OCI-LY3 (cell line): Measurements from ENCODE around the gene DSN1.

ENCODE experiments used
- H2AFZ ChIP-seq: fragments of 200-600, 300-600 bp; shearing (Covaris generic); 2 replicates; pipeline ENCODE4 v1.6.0; 2014; ENCODE audit warnings: antibody characterized with exemption, low read depth, low read length
- H3K27ac ChIP-seq: fragments of 200-600, 300-600 bp; sonication (generic); 2 replicates; pipeline ENCODE4 v1.5.1; 2014; ENCODE audit warnings: mild to moderate bottlenecking, low read length, moderate library complexity, mixed read lengths
- H3K27me3 ChIP-seq: fragments of 200-600, 300-600 bp; sonication (generic); 2 replicates; pipeline ENCODE4 v1.6.1; 2014; ENCODE audit warnings: low read depth, low read length, mixed read lengths
- H3K36me3 ChIP-seq: fragments of 200-600, 300-600 bp; sonication (generic); replicated peaks from 2 replicates; pipeline ENCODE3; 2014; ENCODE audit warnings: low read depth, low read length, mixed read lengths
- H3K4me1 ChIP-seq: fragments of 300-600, 200-600 bp; sonication (generic); 2 replicates; pipeline ENCODE4 v1.6.1; 2014; ENCODE audit warnings: low read length, mixed read lengths
- H3K4me2 ChIP-seq: fragments of 200-600, 300-600 bp; sonication (generic); 2 replicates; pipeline ENCODE4 v1.6.1; 2014; ENCODE audit warnings: low read length, mixed read lengths
- H3K4me3 ChIP-seq: fragments of 300-600, 200-600 bp; sonication (generic); 2 replicates; pipeline ENCODE4 v1.5.1; 2014; ENCODE audit warnings: antibody characterized with exemption, mild to moderate bottlenecking, low read length, moderate library complexity
- H3K79me2 ChIP-seq: fragments of 300-600, 200-600 bp; shearing (Covaris generic); 2 replicates; pipeline ENCODE4 v1.6.1; 2014; ENCODE audit warnings: mild to moderate bottlenecking, low read length, mixed read lengths
- H3K9ac ChIP-seq: fragments of 300-600, 200-600 bp; shearing (Covaris generic); 2 replicates; pipeline ENCODE4 v1.6.0; 2014; ENCODE audit warnings: mild to moderate bottlenecking, low read length, moderate library complexity
- H3K9me3 ChIP-seq: fragments of 200-600, 300-600 bp; shearing (Covaris generic); 2 replicates; pipeline ENCODE4 v1.6.1; 2014; ENCODE audit warnings: low read length, mixed read lengths; ENCODE audit not compliant: insufficient read depth
- H4K20me1 ChIP-seq: fragments of 200-600, 300-600 bp; sonication (generic); 2 replicates; pipeline ENCODE4 v1.6.1; 2016; ENCODE audit warnings: low read length, mixed read lengths; ENCODE audit not compliant: insufficient read depth
- EZH2phosphoT487 ChIP-seq: fragments of 200-600 bp; shearing (Covaris generic); IDR thresholded peaks from 2 replicates; pipeline ENCODE4 v1.6.1; 2018; ENCODE audit warnings: antibody characterized with exemption, mixed run types, low read depth
- TF ChIP-seq, protein P1 (sequence below): fragments of 200-600, 300-600 bp; sonication (generic); IDR thresholded peaks from 2 replicates; pipeline ENCODE4 v1.5.1; 2014; ENCODE audit warnings: antibody characterized with exemption, low read length, low read depth

Gene DSN1

DNA sequence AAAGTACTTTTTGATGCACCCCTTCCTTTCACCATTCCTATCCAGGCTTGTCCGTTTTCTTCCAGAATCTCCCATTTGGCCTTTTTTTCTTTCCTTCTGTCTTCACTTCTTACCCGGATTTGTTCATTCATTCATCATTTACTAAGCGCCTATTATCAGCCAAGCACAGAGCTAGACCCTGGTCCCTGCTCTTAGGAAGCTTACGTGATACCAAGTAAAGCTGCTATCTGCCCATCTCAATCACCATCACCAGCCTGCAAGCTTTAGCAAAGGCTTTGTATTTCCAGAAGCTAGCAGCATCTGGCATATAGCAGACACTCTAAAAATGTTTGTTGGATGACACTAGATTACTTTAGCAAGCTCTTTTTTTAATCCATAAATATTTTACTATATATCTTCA is 32.5 kb downstream of the DSN1 start:
- Histone ChIP-seq H3K27ac (no peak overlapping the region), H3K4me2 (no peak overlapping the region), H3K4me3 (no peak overlapping the region), H3K4me1 (peaks cover 8% of the 10 kb centered on the region; the same call in 1 of the 2 replicates), H4K20me1 (no peaks in the 10 kb centered on the region), H3K9me3 (no peaks in the 10 kb centered on the region), H3K27me3 (no peaks in the 10 kb centered on the region), H3K79me2 (peaks cover 4% of the 10 kb centered on the region; the same call in 1 of the 2 replicates), H3K9ac (no peak overlapping the region), H2AFZ (no peak overlapping the region), H3K36me3 (no peaks in the 10 kb centered on the region)
- TF ChIP-seq EZH2phosphoT487, result no peak
- TF ChIP-seq, protein P1, sequence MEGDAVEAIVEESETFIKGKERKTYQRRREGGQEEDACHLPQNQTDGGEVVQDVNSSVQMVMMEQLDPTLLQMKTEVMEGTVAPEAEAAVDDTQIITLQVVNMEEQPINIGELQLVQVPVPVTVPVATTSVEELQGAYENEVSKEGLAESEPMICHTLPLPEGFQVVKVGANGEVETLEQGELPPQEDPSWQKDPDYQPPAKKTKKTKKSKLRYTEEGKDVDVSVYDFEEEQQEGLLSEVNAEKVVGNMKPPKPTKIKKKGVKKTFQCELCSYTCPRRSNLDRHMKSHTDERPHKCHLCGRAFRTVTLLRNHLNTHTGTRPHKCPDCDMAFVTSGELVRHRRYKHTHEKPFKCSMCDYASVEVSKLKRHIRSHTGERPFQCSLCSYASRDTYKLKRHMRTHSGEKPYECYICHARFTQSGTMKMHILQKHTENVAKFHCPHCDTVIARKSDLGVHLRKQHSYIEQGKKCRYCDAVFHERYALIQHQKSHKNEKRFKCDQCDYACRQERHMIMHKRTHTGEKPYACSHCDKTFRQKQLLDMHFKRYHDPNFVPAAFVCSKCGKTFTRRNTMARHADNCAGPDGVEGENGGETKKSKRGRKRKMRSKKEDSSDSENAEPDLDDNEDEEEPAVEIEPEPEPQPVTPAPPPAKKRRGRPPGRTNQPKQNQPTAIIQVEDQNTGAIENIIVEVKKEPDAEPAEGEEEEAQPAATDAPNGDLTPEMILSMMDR, result no peak

DNA sequence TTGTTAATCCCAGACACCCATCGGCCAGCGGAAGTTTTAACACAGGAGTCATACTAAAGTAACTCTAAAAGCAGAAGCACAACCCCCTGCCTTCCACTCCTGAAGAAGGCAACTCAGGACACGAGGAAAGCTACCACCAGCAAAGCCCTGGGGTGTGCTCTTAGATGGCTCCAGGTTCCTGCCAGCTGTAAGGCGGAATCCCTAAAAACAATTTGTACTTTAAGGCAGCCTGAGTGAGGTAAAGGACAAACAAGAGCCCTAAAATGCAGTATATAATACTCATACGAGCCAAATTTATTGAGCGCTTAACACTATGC is 36.4 kb downstream of the DSN1 start:
- TF ChIP-seq, protein P1, result no peak
- no peak for TF ChIP-seq EZH2phosphoT487
- Histone ChIP-seq H3K9me3 (no peaks in the 10 kb centered on the region), H3K79me2 (no peaks in the 10 kb centered on the region), H3K36me3 (no peaks in the 10 kb centered on the region), H3K27me3 (no peaks in the 10 kb centered on the region), H2AFZ (no peak overlapping the region), H3K4me2 (no peak overlapping the region), H4K20me1 (no peaks in the 10 kb centered on the region), H3K9ac (no peak overlapping the region), H3K4me1 (peaks cover 3% of the 10 kb centered on the region; the same call in 1 of the 2 replicates), H3K4me3 (no peak overlapping the region), H3K27ac (no peak overlapping the region)

DNA sequence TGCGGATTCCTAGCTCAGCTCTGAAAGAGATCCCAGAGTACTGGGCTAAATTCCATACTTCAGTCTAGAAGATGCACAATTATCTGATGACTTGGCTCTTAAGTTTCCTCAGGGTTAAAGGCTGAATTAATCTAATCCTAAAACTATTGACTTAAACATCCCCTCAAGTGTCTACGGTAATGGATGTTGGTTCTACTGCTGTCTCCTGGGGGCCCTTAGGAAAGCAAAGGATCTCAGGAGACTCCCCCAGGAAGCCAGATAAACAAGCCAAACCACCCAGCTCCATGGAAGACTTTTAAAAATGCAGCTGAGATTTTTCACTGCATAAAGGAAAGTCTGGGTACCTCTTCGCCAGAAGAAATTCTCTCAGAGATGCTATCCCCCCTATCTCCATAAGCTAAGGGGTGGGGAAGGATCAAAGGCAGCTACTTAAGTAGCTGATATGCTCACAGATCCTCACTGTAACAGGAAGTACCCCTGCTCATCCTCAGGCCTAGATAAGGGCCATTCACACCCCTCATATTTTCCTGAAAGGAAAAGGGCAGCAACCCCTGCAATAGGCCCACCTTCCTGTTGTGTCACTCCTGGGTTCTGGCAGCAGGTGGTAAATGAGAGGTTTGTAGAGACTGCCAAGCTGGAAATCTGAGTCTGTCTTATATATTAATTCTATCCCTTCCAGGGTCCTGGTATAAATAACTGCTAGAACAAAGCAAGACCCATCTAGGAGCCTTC is 36.9 kb downstream of the DSN1 start:
- TF ChIP-seq EZH2phosphoT487, result no peak
- TF ChIP-seq, protein P1, result no peak
- Histone ChIP-seq H3K4me1 (peaks cover 3% of the 10 kb centered on the region; the same call in 1 of the 2 replicates), H3K9ac (no peak overlapping the region), H3K27ac (no peak overlapping the region), H3K4me2 (no peak overlapping the region), H4K20me1 (no peaks in the 10 kb centered on the region), H2AFZ (no peak overlapping the region), H3K9me3 (no peaks in the 10 kb centered on the region), H3K36me3 (no peaks in the 10 kb centered on the region), H3K79me2 (no peaks in the 10 kb centered on the region), H3K27me3 (no peaks in the 10 kb centered on the region), H3K4me3 (no peak overlapping the region)

DNA sequence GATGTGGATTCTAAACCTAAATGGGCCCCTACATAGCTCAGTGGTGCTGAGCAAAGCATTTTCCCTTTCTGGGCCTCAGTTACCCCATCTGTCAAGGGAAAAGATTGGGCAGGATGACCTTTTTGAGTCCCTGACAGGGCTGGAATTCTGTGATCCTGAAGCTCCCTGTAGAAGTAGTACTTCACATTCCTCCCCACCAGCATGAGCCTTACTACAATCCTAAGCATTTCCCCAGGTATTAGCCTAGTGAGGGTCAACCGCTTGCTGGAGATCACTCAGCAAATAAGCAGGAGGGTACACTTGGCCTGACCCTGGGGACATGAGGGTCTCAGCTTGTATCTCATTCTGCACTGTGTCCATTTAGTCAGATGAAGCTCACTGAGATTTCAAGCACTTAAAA is 41.1 kb downstream of the DSN1 start:
- H3K79me2 ChIP-seq, result no peaks in the 10 kb centered on the region
- no peak overlapping the region for H2AFZ ChIP-seq
- H3K4me1 ChIP-seq, result peaks cover 12% of the 10 kb centered on the region
- no peaks in the 10 kb centered on the region for H4K20me1 ChIP-seq
- H3K9ac ChIP-seq, result no peak overlapping the region
- H3K36me3 ChIP-seq, result no peaks in the 10 kb centered on the region
- no peak overlapping the region for H3K27ac ChIP-seq
- TF ChIP-seq EZH2phosphoT487, result no peak
- TF ChIP-seq, protein P1, result no peak
- H3K27me3 ChIP-seq, result no peaks in the 10 kb centered on the region
- no peak overlapping the region for H3K4me2 ChIP-seq
- H3K9me3 ChIP-seq, result no peaks in the 10 kb centered on the region
- H3K4me3 ChIP-seq, result no peak overlapping the region
